HepG2 (cell line): ENCODE measurements around the gene DYSF. TPM values are rescaled to one million over a fixed set of nuclear protein-coding genes. Genes with fewer than 3 reads are reported as not detected.

Experiments used
- ATAC-seq: fragments of 200-7000 bp; cut with Tn5 transposase; 3 replicates; pipeline ENCODE4 v1.9.1; 2020; ENCODE audit warnings: mild to moderate bottlenecking, moderate library complexity
- BruUV-seq: library from RNA; stranded (reverse); fragments of 400-500 nt; replicated peaks from 2 replicates; lab custom pipeline; 2021; lab: Mats Ljungman, UMichigan
- CTCF ChIA-PET: fragments of 300-600 bp; formaldehyde crosslinking; extraction: SDS; loops from one replicate; lab custom pipeline; 2021; ENCODE audit warnings: low total read pairs, inconsistent platforms, low intra/inter-chr PET ratio; lab: Yijun Ruan, JAX
- POLR2A ChIA-PET: fragments of 350-600 bp; sonication (Branson Sonifier 250); formaldehyde crosslinking; loops from one replicate; lab custom pipeline; 2020; ENCODE audit warnings: antibody characterized with exemption, inconsistent platforms; lab: Yijun Ruan, JAX
- DNase-seq: peaks from one replicate; pipeline ENCODE4 v3.0.0-alpha.2; 2015; ENCODE audit warnings: low spot score
- FAIRE-seq: peaks from 3 replicates; lab custom pipeline; 2011; peaks lifted over from hg19 to GRCh38; lab: Jason Lieb, UNC
- H2AFZ ChIP-seq: one replicate; pipeline ENCODE4 v1.6.1; 2011; ENCODE audit warnings: low read length, inconsistent platforms
- H3K27ac ChIP-seq: fragments of 300-600 bp; 3 replicates; pipeline ENCODE4 v1.8.0; 2011; ENCODE audit warnings: mixed run types, mild to moderate bottlenecking, mixed read lengths, low read length, inconsistent platforms; ENCODE audit not compliant: insufficient read depth; ENCODE audit errors: extremely low read length
- H3K27me3 ChIP-seq, 2 experiments: fragments of 200-600 bp in 1 of 2; 2 replicates in 1 of 2; 3 replicates in 1 of 2; pipeline versions ENCODE4 v1.6.0 to v1.8.0; 2011; ENCODE audit warnings: low read length in 2 of 2, mild to moderate bottlenecking in 2 of 2, moderate library complexity in 2 of 2, inconsistent platforms in 1 of 2; ENCODE audit not compliant: insufficient read depth in 2 of 2, control insufficient read depth in 1 of 2
- H3K36me3 ChIP-seq, 2 experiments: fragments of 200-600 bp in 1 of 2; replicated peaks in 1 of 2; 2 replicates in 1 of 2; 3 replicates in 1 of 2; pipeline versions ENCODE4 v1.5.1 to v1.8.0; 2011; ENCODE audit warnings: low read length in 2 of 2, inconsistent platforms in 1 of 2; ENCODE audit not compliant: insufficient read depth in 2 of 2, control insufficient read depth in 1 of 2
- H3K4me1 ChIP-seq: 2 replicates; pipeline ENCODE4 v1.5.1; 2012; ENCODE audit warnings: low read length, inconsistent platforms; ENCODE audit not compliant: insufficient read depth
- H3K4me2 ChIP-seq: 2 replicates; pipeline ENCODE4 v1.6.0; 2011; ENCODE audit warnings: low read depth, low read length, inconsistent platforms
- H3K4me3 ChIP-seq, 3 experiments: fragments of 200-600 bp in 1 of 3; sonication (generic), shearing (Covaris generic) in 1 of 3; replicated peaks in 1 of 3; 2 replicates each; pipeline ENCODE4 v1.5.1; 2011 to 2016; ENCODE audit warnings: low read length in 3 of 3, inconsistent platforms in 2 of 3, low read depth in 2 of 3, mild to moderate bottlenecking in 2 of 3, control low read depth in 1 of 3, mixed read lengths in 1 of 3; ENCODE audit not compliant: insufficient read depth in 1 of 3
- H3K79me2 ChIP-seq: one replicate; pipeline ENCODE4 v1.6.1; 2011; ENCODE audit warnings: low read length, inconsistent platforms; ENCODE audit not compliant: insufficient read depth
- H3K9ac ChIP-seq: 2 replicates; pipeline ENCODE4 v1.6.0; 2011; ENCODE audit warnings: mild to moderate bottlenecking, low read depth, low read length, inconsistent platforms; ENCODE audit not compliant: insufficient read depth
- H3K9me3 ChIP-seq: 2 replicates; pipeline ENCODE4 v1.5.1; 2012; ENCODE audit warnings: mild to moderate bottlenecking, low read length
- H4K20me1 ChIP-seq: 2 replicates; pipeline ENCODE4 v1.6.0; 2011; ENCODE audit warnings: inconsistent platforms, mild to moderate bottlenecking, low read length, moderate library complexity; ENCODE audit not compliant: insufficient read depth
- DPF2 ChIP-seq: sonication (generic); formaldehyde crosslinking; IDR thresholded peaks from 2 replicates; pipeline ENCODE4 v1.4.0; 2020; ENCODE audit warnings: mild to moderate bottlenecking, low read depth, missing genetic modification reagents, borderline replicate concordance
- HDAC2 ChIP-seq: sonication (generic); formaldehyde crosslinking; IDR thresholded peaks from 2 replicates; pipeline ENCODE4 v1.4.0; 2020; ENCODE audit warnings: missing genetic modification reagents
- IRX3 ChIP-seq: sonication (generic); formaldehyde crosslinking; IDR thresholded peaks from 2 replicates; pipeline ENCODE4 v1.8.1; 2023; ENCODE audit warnings: mild to moderate bottlenecking, low read depth, missing genetic modification reagents, borderline replicate concordance
- KDM2A ChIP-seq: sonication (generic); formaldehyde crosslinking; IDR thresholded peaks from 2 replicates; pipeline ENCODE4 v1.4.0; 2020; ENCODE audit warnings: low read depth, missing genetic modification reagents, borderline replicate concordance
- MED13 ChIP-seq: sonication (generic); formaldehyde crosslinking; IDR thresholded peaks from 2 replicates; pipeline ENCODE4 v1.5.0; 2020; ENCODE audit warnings: missing genetic modification reagents
- NRL ChIP-seq: sonication (generic); formaldehyde crosslinking; IDR thresholded peaks from 2 replicates; pipeline ENCODE4 v1.5.0; 2020; ENCODE audit warnings: missing genetic modification reagents, mild to moderate bottlenecking, moderate library complexity, borderline replicate concordance
- PCBP2 ChIP-seq: fragments of 200-400 bp; formaldehyde crosslinking; optimal IDR thresholded peaks from 2 replicates; pipeline ENCODE3; 2018; ENCODE audit warnings: low read length, low read depth; ENCODE audit not compliant: poor library complexity, severe bottlenecking
- PHF20 ChIP-seq: sonication (generic); formaldehyde crosslinking; IDR thresholded peaks from 2 replicates; pipeline ENCODE4 v1.5.0; 2020; ENCODE audit warnings: mild to moderate bottlenecking, missing genetic modification reagents
- SIN3A ChIP-seq: IDR thresholded peaks from 2 replicates; pipeline ENCODE4 v1.6.1; 2011; ENCODE audit warnings: low read depth, mild to moderate bottlenecking, control low read depth, low read length, borderline replicate concordance
- SPEN ChIP-seq: sonication (generic); formaldehyde crosslinking; IDR thresholded peaks from 2 replicates; pipeline ENCODE4 v1.5.1; 2020; ENCODE audit warnings: low read depth, mild to moderate bottlenecking, missing genetic modification reagents
- TMF1 ChIP-seq: sonication (generic); formaldehyde crosslinking; IDR thresholded peaks from 2 replicates; pipeline ENCODE4 v1.8.1; 2022; ENCODE audit warnings: low read depth, missing genetic modification reagents
- ZFP41 ChIP-seq: sonication (generic); formaldehyde crosslinking; IDR thresholded peaks from 2 replicates; pipeline ENCODE4 v1.4.0; 2020; ENCODE audit warnings: mild to moderate bottlenecking, missing genetic modification reagents, borderline replicate concordance
- ZNF3 ChIP-seq: IDR thresholded peaks from 2 replicates; pipeline ENCODE4 v1.7.0; 2017; ENCODE audit warnings: inconsistent platforms
- ZNF496 ChIP-seq: sonication (generic); formaldehyde crosslinking; IDR thresholded peaks from 2 replicates; pipeline ENCODE4 v1.8.1; 2023; ENCODE audit warnings: mild to moderate bottlenecking, moderate library complexity, missing genetic modification reagents; ENCODE audit not compliant: insufficient replicate concordance
- ZNF7 ChIP-seq: IDR thresholded peaks from 2 replicates; pipeline ENCODE4 v1.6.1; 2016; ENCODE audit warnings: missing biosample characterization, missing genetic modification reagents
- WGBS: methylation state at CpG from one replicate; pipeline ENCODE4 v1.1.6; 2017; ENCODE audit warnings: low lambda C conversion rate; 5-methylcytosine and 5-hydroxymethylcytosine counted together
- in situ Hi-C: cut with HindIII; loops from 2 replicates; pipeline ENCODE4 v1.10.0; 2017; ENCODE audit warnings: low pct_unique_long_range_greater_than_20kb; ENCODE audit not compliant: extremely low pct_ligation_motif_present
- intact Hi-C: fragments of 100-400 bp; cut with micrococcal nuclease; formaldehyde crosslinking; loops from one replicate; pipeline ENCODE4 v1.10.0; 2022; ENCODE audit not compliant: unreplicated experiment
- polyA plus RNA-seq, 8 experiments: library from polyadenylated mRNA; depleted of rRNA in 3 of 8; stranded (reverse) in 7 of 8; unstranded in 1 of 8; fragments of >200 nt; fragmentation: Illumina TruSeq in 4 of 8; extraction: Trizol in 4 of 8; gene quantifications; 2 replicates each; pipeline versions ENCODE4 v1.2.1 to v1.2.3, GENCODE V29; 2011 to 2016; ENCODE audit warnings: low read depth in 4 of 8, missing spikeins in 1 of 8, mixed read lengths in 1 of 8; ENCODE audit not compliant: insufficient read depth in 1 of 8
- total RNA-seq, 5 experiments: library from RNA; depleted of rRNA; stranded (reverse); fragments of >200 nt; fragmentation: Illumina TruSeq; extraction: Trizol; gene quantifications; 2 replicates each; pipeline ENCODE4 v1.2.3, GENCODE V29; 2016; ENCODE audit warnings: low read depth in 1 of 5
- TF ChIP-seq, protein P1 (sequence below): sonication (generic); formaldehyde crosslinking; IDR thresholded peaks from 2 replicates; pipeline ENCODE4 v1.4.0; 2020; ENCODE audit warnings: missing genetic modification reagents
- TF ChIP-seq, protein P2 (sequence below): sonication (generic); formaldehyde crosslinking; IDR thresholded peaks from 2 replicates; pipeline ENCODE4 v1.5.0; 2020; ENCODE audit warnings: missing genetic modification reagents, mild to moderate bottlenecking, borderline replicate concordance
- TF ChIP-seq, protein P3 (sequence below): sonication (generic); formaldehyde crosslinking; IDR thresholded peaks from 2 replicates; pipeline ENCODE4 v1.9.0; 2022; ENCODE audit warnings: low read depth, missing genetic modification reagents

Gene DYSF
- total and polyA plus RNA-seq, 2 of the 13 experiments (the other 11 are each of a cell fraction or from before 2014, with no cell fraction given): 0.15 to 2.4 TPM

DNA sequence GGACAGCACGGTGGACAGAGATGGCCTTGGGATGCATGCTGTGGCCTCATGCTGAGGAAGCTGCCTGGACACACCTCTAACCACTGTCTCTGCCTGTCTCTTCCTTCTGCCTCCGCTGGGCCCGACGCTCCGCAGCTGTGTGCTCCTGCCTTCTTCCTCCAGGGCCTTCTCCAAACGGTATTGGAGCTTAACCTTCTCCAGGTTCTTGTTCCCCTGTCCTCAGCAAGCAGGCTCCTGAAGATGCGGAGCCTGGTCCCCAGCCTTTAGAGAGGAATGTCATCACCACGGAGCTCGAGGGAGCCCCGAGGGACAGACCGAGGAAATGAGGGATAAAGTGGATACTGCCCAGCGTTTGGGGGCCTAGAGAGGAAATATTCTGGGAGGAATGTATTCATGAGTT lies 155.1 kb downstream of the DYSF start:
- H4K20me1 ChIP-seq: no peaks in the 10 kb centered on the region
- H3K27me3 ChIP-seq: no peaks in the 10 kb centered on the region; a peak in 1 of 5 replicates
- in situ Hi-C loops (no loop called here), intact Hi-C loops (no loop called here)
- 35% methylated on average over 12 of the region's 12 CpGs for WGBS
- POLR2A ChIA-PET: no interaction called here
- H3K9me3 ChIP-seq: no peaks in the 10 kb centered on the region
- no peak for DNase-seq
- ATAC-seq: no peak
- CTCF ChIA-PET: no interaction called here
- H3K4me3 ChIP-seq: no peak overlapping the region
- no peak overlapping the region for H3K4me2 ChIP-seq
- no peak overlapping the region for H2AFZ ChIP-seq
- no peaks in the 10 kb centered on the region for H3K79me2 ChIP-seq
- no peaks in the 10 kb centered on the region for H3K4me1 ChIP-seq
- H3K27ac ChIP-seq: no peak overlapping the region
- no TSS peak for BruUV-seq
- no peak overlapping the region for H3K9ac ChIP-seq
- H3K36me3 ChIP-seq: no peaks in the 10 kb centered on the region
- FAIRE-seq: no peak
- TF ChIP-seq SIN3A (no peak), SPEN (no peak), IRX3 (CRISPR knock-in tag) (no peak), KDM2A (CRISPR knock-in tag) (no peak), PHF20 (CRISPR knock-in tag) (no peak), ZNF3 (CRISPR knock-in tag) (no peak), PCBP2 (no peak), MED13 (CRISPR knock-in tag) (no peak), TMF1 (CRISPR knock-in tag) (no peak), NRL (no peak), ZNF7 (CRISPR knock-in tag) (no peak), ZFP41 (CRISPR knock-in tag) (no peak), HDAC2 (CRISPR knock-in tag) (no peak), ZNF496 (CRISPR knock-in tag) (no peak), DPF2 (CRISPR knock-in tag) (no peak)
- TF ChIP-seq, protein P1, sequence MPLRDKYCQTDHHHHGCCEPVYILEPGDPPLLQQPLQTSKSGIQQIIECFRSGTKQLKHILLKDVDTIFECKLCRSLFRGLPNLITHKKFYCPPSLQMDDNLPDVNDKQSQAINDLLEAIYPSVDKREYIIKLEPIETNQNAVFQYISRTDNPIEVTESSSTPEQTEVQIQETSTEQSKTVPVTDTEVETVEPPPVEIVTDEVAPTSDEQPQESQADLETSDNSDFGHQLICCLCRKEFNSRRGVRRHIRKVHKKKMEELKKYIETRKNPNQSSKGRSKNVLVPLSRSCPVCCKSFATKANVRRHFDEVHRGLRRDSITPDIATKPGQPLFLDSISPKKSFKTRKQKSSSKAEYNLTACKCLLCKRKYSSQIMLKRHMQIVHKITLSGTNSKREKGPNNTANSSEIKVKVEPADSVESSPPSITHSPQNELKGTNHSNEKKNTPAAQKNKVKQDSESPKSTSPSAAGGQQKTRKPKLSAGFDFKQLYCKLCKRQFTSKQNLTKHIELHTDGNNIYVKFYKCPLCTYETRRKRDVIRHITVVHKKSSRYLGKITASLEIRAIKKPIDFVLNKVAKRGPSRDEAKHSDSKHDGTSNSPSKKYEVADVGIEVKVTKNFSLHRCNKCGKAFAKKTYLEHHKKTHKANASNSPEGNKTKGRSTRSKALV (CRISPR knock-in tag): no peak
- TF ChIP-seq, protein P2, sequence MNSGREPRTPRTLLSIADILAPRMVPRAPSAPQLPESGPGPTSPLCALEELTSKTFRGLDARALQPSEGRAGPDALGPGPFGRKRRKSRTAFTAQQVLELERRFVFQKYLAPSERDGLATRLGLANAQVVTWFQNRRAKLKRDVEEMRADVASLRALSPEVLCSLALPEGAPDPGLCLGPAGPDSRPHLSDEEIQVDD (CRISPR knock-in tag): no peak
- TF ChIP-seq, protein P3, sequence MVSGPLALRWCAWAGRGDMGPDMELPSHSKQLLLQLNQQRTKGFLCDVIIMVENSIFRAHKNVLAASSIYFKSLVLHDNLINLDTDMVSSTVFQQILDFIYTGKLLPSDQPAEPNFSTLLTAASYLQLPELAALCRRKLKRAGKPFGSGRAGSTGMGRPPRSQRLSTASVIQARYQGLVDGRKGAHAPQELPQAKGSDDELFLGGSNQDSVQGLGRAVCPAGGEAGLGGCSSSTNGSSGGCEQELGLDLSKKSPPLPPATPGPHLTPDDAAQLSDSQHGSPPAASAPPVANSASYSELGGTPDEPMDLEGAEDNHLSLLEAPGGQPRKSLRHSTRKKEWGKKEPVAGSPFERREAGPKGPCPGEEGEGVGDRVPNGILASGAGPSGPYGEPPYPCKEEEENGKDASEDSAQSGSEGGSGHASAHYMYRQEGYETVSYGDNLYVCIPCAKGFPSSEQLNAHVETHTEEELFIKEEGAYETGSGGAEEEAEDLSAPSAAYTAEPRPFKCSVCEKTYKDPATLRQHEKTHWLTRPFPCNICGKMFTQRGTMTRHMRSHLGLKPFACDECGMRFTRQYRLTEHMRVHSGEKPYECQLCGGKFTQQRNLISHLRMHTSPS (CRISPR knock-in tag): no peak
